GM12875 (cell line): Measurements from ENCODE around the gene LLGL2.

Experiments used
- H3K4me3 ChIP-seq: one replicate; pipeline ENCODE4 v1.5.1; 2011; ENCODE audit warnings: low read depth, low read length, control low read depth
- CTCF ChIP-seq: IDR thresholded peaks from 2 replicates; pipeline ENCODE4 v1.5.1; 2011; ENCODE audit warnings: low read depth, mild to moderate bottlenecking, control low read depth, inconsistent platforms, low read length, moderate library complexity, borderline replicate concordance; ENCODE audit not compliant: insufficient read depth

The LLGL2 gene

GRCh38 chr17:75481194-75482068 is 44.1 kb upstream of the LLGL2 start:
- H3K4me3 ChIP-seq: no peak overlapping the region
- no peak for TF ChIP-seq CTCF

GRCh38 chr17:75482098-75482942 is 43.2 kb upstream of the LLGL2 start:
- TF ChIP-seq CTCF: no peak
- H3K4me3 ChIP-seq: no peak overlapping the region

- no peak for TF ChIP-seq CTCF
- H3K4me3 ChIP-seq: no peak overlapping the region
These were observed 39.8 kb upstream of the LLGL2 start for GRCh38 chr17:75485688-75486087.

- TF ChIP-seq CTCF: no peak
- no peak overlapping the region for H3K4me3 ChIP-seq
These were observed 39.3 kb upstream of the LLGL2 start for GRCh38 chr17:75486151-75486550.

GRCh38 chr17:75486951-75487350 is 38.5 kb upstream of the LLGL2 start:
- TF ChIP-seq CTCF: no peak
- no peak overlapping the region for H3K4me3 ChIP-seq

- TF ChIP-seq CTCF: no peak
- H3K4me3 ChIP-seq: peak overlapping the region; percentile 10
These were observed 38.0 kb upstream of the LLGL2 start for GRCh38 chr17:75487351-75488070.
